HG03025 (cell line): ENCODE measurements around the gene MSRB3.

ENCODE experiments used
- ATAC-seq: cut with Tn5 transposase; IDR thresholded peaks from one replicate; pipeline ENCODE4 v1.9.1; 2021; ENCODE audit warnings: mild to moderate bottlenecking, moderate library complexity; ENCODE audit not compliant: unreplicated experiment, low FRiP score

The MSRB3 gene

GRCh38 chr12:65384240-65384639 is 105.8 kb downstream of the MSRB3 start:
- no peak for ATAC-seq

- no peak for ATAC-seq
Observed at GRCh38 chr12:65387396-65387795, 108.9 kb downstream of the MSRB3 start.

GRCh38 chr12:65389436-65389835 is 111.0 kb downstream of the MSRB3 start:
- ATAC-seq = no peak

- ATAC-seq = no peak
Observed at GRCh38 chr12:65391711-65392110, 113.2 kb downstream of the MSRB3 start.

GRCh38 chr12:65392491-65392890 is 114.0 kb downstream of the MSRB3 start:
- no peak for ATAC-seq

GRCh38 chr12:65403188-65403587 is 124.7 kb downstream of the MSRB3 start:
- ATAC-seq = no peak

- no peak for ATAC-seq
Observed at GRCh38 chr12:65407388-65408149, 129.1 kb downstream of the MSRB3 start.

GRCh38 chr12:65408441-65408840 is 130.0 kb downstream of the MSRB3 start:
- no peak for ATAC-seq

- ATAC-seq = no peak
Observed at GRCh38 chr12:65409726-65410125, 131.2 kb downstream of the MSRB3 start.

- no peak for ATAC-seq
Observed at GRCh38 chr12:65411171-65411570, 132.7 kb downstream of the MSRB3 start.

GRCh38 chr12:65414526-65414925 is 136.0 kb downstream of the MSRB3 start:
- ATAC-seq = no peak

GRCh38 chr12:65415826-65416225 is 137.3 kb downstream of the MSRB3 start:
- ATAC-seq = no peak

- ATAC-seq = no peak
Observed at GRCh38 chr12:65419284-65420072, 141.0 kb downstream of the MSRB3 start.

GRCh38 chr12:65420941-65421340 is 142.5 kb downstream of the MSRB3 start:
- ATAC-seq = no peak

- ATAC-seq = no peak
Observed at GRCh38 chr12:65427646-65428045, 149.2 kb downstream of the MSRB3 start.

- ATAC-seq = no peak
Observed at GRCh38 chr12:65430006-65430405, 151.5 kb downstream of the MSRB3 start.

- ATAC-seq = no peak
Observed at GRCh38 chr12:65430571-65431306, 152.3 kb downstream of the MSRB3 start.

GRCh38 chr12:65432114-65432513 is 153.6 kb downstream of the MSRB3 start:
- no peak for ATAC-seq

GRCh38 chr12:65432651-65433050 is 154.2 kb downstream of the MSRB3 start:
- ATAC-seq = no peak

- ATAC-seq = no peak
Observed at GRCh38 chr12:65434737-65435136, 156.3 kb downstream of the MSRB3 start.

GRCh38 chr12:65443038-65443437 is 164.6 kb downstream of the MSRB3 start:
- ATAC-seq = no peak
